Activated CD4-positive, alpha-beta T cell treated with anti-CD3 and anti-CD28 coated beads, Interleukin-2, amount 10 ng/mL, durations not matched to agents 7 days and 5 days (primary cell): ENCODE results near the gene KCNF1. TPM values are rescaled to one million over a fixed set of nuclear protein-coding genes. Genes with fewer than 3 reads are reported as not detected.

Experiments
- CTCF ChIA-PET: fragments of 350-600 bp; sonication (Branson Sonifier 250); formaldehyde crosslinking; loops from one replicate; lab custom pipeline; 2021; ENCODE audit warnings: antibody characterized with exemption; lab: Charles Lee
- POLR2A ChIA-PET: fragments of 350-600 bp; sonication (Branson Sonifier 250); formaldehyde crosslinking; loops from one replicate; lab custom pipeline; 2021; ENCODE audit warnings: antibody characterized with exemption; lab: Charles Lee
- DNase-seq: peaks from one replicate; pipeline ENCODE4 v3.0.0-alpha.2; 2020
- H3K27ac Mint-ChIP-seq: one replicate; pipeline ENCODE4 v1.8.0; 2021; ENCODE audit warnings: mild to moderate bottlenecking, moderate library complexity, mixed read lengths
- H3K27me3 Mint-ChIP-seq: one replicate; pipeline ENCODE4 v1.8.0; 2021; ENCODE audit warnings: mixed read lengths
- H3K36me3 Mint-ChIP-seq: one replicate; pipeline ENCODE4 v1.8.0; 2021; ENCODE audit warnings: low read depth, mixed read lengths
- H3K4me1 Mint-ChIP-seq: one replicate; pipeline ENCODE4 v1.8.0; 2021; ENCODE audit warnings: mixed read lengths
- H3K4me3 Mint-ChIP-seq: one replicate; pipeline ENCODE4 v1.8.0; 2021; ENCODE audit warnings: mild to moderate bottlenecking, moderate library complexity, mixed read lengths
- H3K9me3 Mint-ChIP-seq: one replicate; pipeline ENCODE4 v1.8.0; 2021; ENCODE audit warnings: mixed read lengths
- total RNA-seq, 2 experiments: library from RNA; stranded (reverse); gene quantifications; one replicate each; pipeline ENCODE4 v1.2.3, GENCODE V29; 2021

Gene KCNF1
- total RNA-seq, 2 experiments from 2014 or later, result not detected

- no peak overlapping the region for H3K27ac Mint-ChIP-seq
- H3K9me3 Mint-ChIP-seq, result peaks cover 3% of the 10 kb centered on the region
- no peak overlapping the region for H3K4me3 Mint-ChIP-seq
- H3K27me3 Mint-ChIP-seq, result peaks cover 13% of the 10 kb centered on the region
- POLR2A ChIA-PET, result no interaction called here
- CTCF ChIA-PET, result no interaction called here
- no peak for DNase-seq
- H3K4me1 Mint-ChIP-seq, result no peaks in the 10 kb centered on the region
- no peaks in the 10 kb centered on the region for H3K36me3 Mint-ChIP-seq
Measured at GRCh38 chr2:10932345-10933151, 20.8 kb downstream of the KCNF1 start.

GRCh38 chr2:10933700-10934225 lies 22.0 kb downstream of the KCNF1 start:
- POLR2A ChIA-PET, result no interaction called here
- Mint-ChIP-seq H3K27me3 (peaks cover 8% of the 10 kb centered on the region), H3K36me3 (no peaks in the 10 kb centered on the region), H3K27ac (no peak overlapping the region), H3K4me1 (no peaks in the 10 kb centered on the region), H3K9me3 (peaks cover 3% of the 10 kb centered on the region), H3K4me3 (no peak overlapping the region)
- no peak for DNase-seq
- CTCF ChIA-PET, result no interaction called here

GRCh38 chr2:10934308-10934978 lies 22.7 kb downstream of the KCNF1 start:
- Mint-ChIP-seq H3K9me3 (peaks cover 10% of the 10 kb centered on the region), H3K27me3 (peaks cover 4% of the 10 kb centered on the region), H3K4me1 (no peaks in the 10 kb centered on the region), H3K4me3 (no peak overlapping the region), H3K36me3 (no peaks in the 10 kb centered on the region), H3K27ac (no peak overlapping the region)
- DNase-seq, result no peak
- ChIA-PET CTCF (no interaction called here), POLR2A (no interaction called here)

DNA sequence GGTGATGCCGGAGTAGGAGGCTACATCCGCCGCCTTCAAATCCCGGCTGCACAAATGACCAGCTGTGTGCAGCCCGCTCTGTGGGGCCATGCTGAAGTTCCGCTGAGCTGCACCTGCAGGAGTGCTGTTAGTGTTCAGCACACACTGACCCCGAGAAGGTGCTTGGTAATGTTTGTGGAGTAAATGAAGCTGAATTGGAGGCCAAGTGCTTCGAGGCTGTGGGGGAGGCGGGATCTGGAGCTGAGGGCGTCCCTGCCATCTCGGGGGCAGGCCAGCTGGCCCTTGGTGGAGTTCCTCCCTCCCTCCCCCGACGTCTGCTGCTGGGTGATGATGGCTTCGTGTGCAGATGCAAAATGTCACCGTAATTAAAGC lies 23.2 kb downstream of the KCNF1 start:
- Mint-ChIP-seq H3K36me3 (no peaks in the 10 kb centered on the region), H3K4me3 (no peak overlapping the region), H3K4me1 (no peaks in the 10 kb centered on the region), H3K27ac (no peak overlapping the region), H3K9me3 (peaks cover 11% of the 10 kb centered on the region), H3K27me3 (peaks cover 4% of the 10 kb centered on the region)
- POLR2A ChIA-PET, result no interaction called here
- DNase-seq, result no peak
- CTCF ChIA-PET, result no interaction called here

DNA sequence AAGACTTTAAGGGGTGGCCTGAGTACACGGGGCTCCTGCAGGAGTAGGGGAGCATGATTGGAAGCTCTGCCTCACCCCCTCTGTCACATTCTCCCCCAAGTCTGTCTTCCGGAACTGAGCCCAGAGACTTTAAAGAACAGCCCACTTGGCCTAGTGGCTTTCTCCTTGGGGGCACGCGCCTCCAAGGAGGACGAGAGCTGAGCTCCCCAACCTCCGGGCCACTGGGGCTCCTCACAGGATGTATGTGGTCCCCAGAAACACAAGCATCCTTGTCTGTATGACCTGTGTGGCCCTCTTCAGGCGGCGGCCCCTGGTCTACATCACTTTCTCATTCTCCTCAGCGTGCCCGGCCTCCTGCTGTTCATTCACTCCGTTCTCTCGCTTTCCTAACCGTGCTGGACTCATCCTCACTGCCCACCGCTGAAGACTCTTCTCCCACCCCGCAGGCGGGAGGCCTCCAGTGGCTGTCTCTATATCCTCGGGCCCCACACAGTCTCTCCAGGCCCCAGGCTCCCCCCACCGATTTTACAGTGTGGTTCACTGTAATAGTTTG lies 23.7 kb downstream of the KCNF1 start:
- no peak for DNase-seq

GRCh38 chr2:10935953-10936942 lies 24.5 kb downstream of the KCNF1 start:
- H3K27ac Mint-ChIP-seq, result no peak overlapping the region
- H3K4me3 Mint-ChIP-seq, result no peak overlapping the region
- DNase-seq, result no peak
- peaks cover 15% of the 10 kb centered on the region for H3K9me3 Mint-ChIP-seq
- no peaks in the 10 kb centered on the region for H3K4me1 Mint-ChIP-seq
- no peaks in the 10 kb centered on the region for H3K36me3 Mint-ChIP-seq
- H3K27me3 Mint-ChIP-seq, result peaks cover 6% of the 10 kb centered on the region
- ChIA-PET CTCF (no interaction called here), POLR2A (no interaction called here)

More for the DNA sequence above, 23.7 kb downstream of the KCNF1 start:
- ChIA-PET POLR2A (no interaction called here), CTCF (no interaction called here)
- H3K4me3 Mint-ChIP-seq, result no peak overlapping the region
- peaks cover 2% of the 10 kb centered on the region for H3K27me3 Mint-ChIP-seq
- H3K4me1 Mint-ChIP-seq, result no peaks in the 10 kb centered on the region
- no peak overlapping the region for H3K27ac Mint-ChIP-seq
- H3K9me3 Mint-ChIP-seq, result peaks cover 15% of the 10 kb centered on the region
- H3K36me3 Mint-ChIP-seq, result no peaks in the 10 kb centered on the region

DNA sequence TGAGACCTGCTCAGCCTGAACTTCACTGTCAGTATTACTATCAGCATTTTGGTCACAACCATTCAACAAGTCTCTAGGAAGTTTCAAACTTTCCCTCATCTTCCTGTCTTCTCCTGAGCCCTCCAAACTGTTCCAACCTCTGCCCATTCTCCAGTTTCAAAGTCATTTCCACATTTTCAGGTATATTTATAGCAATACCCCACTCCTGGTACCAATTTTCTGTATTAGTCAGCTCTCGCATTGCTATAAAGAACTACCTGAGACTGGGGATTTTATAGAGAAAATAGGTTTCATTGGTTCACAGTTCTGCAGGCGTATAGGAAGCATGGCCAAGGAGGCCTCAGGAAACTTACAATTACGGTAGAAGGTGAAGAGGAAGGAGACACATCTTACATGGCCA lies 27.3 kb downstream of the KCNF1 start:
- POLR2A ChIA-PET, result no interaction called here
- no peaks in the 10 kb centered on the region for H3K4me1 Mint-ChIP-seq
- CTCF ChIA-PET, result no interaction called here
- no peak overlapping the region for H3K27ac Mint-ChIP-seq
- H3K27me3 Mint-ChIP-seq, result peaks cover 6% of the 10 kb centered on the region
- DNase-seq, result no peak
- H3K36me3 Mint-ChIP-seq, result no peaks in the 10 kb centered on the region
- no peak overlapping the region for H3K4me3 Mint-ChIP-seq
- peaks cover 15% of the 10 kb centered on the region for H3K9me3 Mint-ChIP-seq

- H3K9me3 Mint-ChIP-seq, result peaks cover 15% of the 10 kb centered on the region
- H3K4me3 Mint-ChIP-seq, result no peak overlapping the region
- H3K27ac Mint-ChIP-seq, result no peak overlapping the region
Measured at GRCh38 chr2:10940596-10940995, 28.9 kb downstream of the KCNF1 start.

DNA sequence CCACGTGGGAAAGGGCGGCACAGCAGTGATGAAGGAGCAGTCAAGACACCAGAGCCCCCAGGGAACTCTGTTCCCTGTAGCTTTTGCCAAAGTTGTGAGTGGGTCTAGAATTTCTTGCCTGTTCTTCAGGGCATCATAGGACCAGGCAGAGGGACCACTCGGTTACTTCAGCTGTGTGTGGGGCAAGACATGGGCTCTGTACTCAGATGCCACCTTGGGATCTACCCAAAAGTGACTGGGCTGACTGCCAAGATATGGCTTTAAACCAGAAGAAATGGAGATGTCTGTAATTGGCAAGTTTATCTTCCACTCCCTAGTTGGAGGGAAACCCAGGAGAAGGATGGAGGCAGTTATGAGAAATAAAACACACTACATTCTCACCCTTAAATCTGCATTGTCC lies 29.6 kb downstream of the KCNF1 start:
- no peak overlapping the region for H3K27ac Mint-ChIP-seq
- H3K4me1 Mint-ChIP-seq, result no peaks in the 10 kb centered on the region
- POLR2A ChIA-PET, result interaction anchor here (0.7 kb wide), 1 partner anchor 162 kb away, joined by 3 read pairs; no protein-coding TSS in a partner anchor
- DNase-seq, result no peak
- CTCF ChIA-PET, result no interaction called here
- peaks cover 9% of the 10 kb centered on the region for H3K27me3 Mint-ChIP-seq
- H3K9me3 Mint-ChIP-seq, result peaks cover 15% of the 10 kb centered on the region
- no peaks in the 10 kb centered on the region for H3K36me3 Mint-ChIP-seq
- H3K4me3 Mint-ChIP-seq, result no peak overlapping the region

More at GRCh38 chr2:10940596-10940995, 28.9 kb downstream of the KCNF1 start:
- H3K4me1 Mint-ChIP-seq, result no peaks in the 10 kb centered on the region
- DNase-seq, result no peak
- H3K27me3 Mint-ChIP-seq, result peaks cover 9% of the 10 kb centered on the region
- POLR2A ChIA-PET, result interaction anchor here (0.7 kb wide), 1 partner anchor 12 kb away, joined by 3 read pairs; no protein-coding TSS in a partner anchor
- H3K36me3 Mint-ChIP-seq, result no peaks in the 10 kb centered on the region
- CTCF ChIA-PET, result no interaction called here

GRCh38 chr2:10944799-10945198 lies 33.1 kb downstream of the KCNF1 start:
- H3K27me3 Mint-ChIP-seq, result peaks cover 21% of the 10 kb centered on the region
- no peak overlapping the region for H3K4me3 Mint-ChIP-seq
- no peak for DNase-seq
- no peaks in the 10 kb centered on the region for H3K4me1 Mint-ChIP-seq
- ChIA-PET CTCF (no interaction called here), POLR2A (no interaction called here)
- H3K36me3 Mint-ChIP-seq, result no peaks in the 10 kb centered on the region
- peaks cover 3% of the 10 kb centered on the region for H3K9me3 Mint-ChIP-seq
- no peak overlapping the region for H3K27ac Mint-ChIP-seq

DNA sequence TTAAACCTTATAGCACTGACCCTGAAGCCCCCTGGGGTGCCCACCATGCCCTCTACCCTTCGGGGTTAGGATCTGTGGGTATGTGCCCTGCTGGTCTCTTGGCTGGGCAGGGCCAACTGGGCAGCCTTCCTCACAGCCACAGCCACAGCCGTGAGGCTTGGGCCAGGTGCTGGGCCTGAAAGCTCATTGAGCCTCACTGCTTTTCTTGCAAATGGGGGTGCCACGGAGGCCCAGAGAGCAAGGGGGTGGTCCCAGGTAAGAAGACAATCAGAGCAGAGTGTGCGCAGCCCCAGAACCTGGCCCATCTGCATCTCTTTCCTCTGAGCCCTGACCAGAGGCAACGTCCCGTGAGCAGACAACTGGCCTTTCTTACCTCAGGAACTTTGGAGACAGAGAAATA lies 34.7 kb downstream of the KCNF1 start:
- H3K27me3 Mint-ChIP-seq, result peaks cover 25% of the 10 kb centered on the region
- H3K4me1 Mint-ChIP-seq, result no peaks in the 10 kb centered on the region
- H3K4me3 Mint-ChIP-seq, result no peak overlapping the region
- ChIA-PET CTCF (no interaction called here), POLR2A (no interaction called here)
- no peaks in the 10 kb centered on the region for H3K9me3 Mint-ChIP-seq
- H3K27ac Mint-ChIP-seq, result no peak overlapping the region
- H3K36me3 Mint-ChIP-seq, result no peaks in the 10 kb centered on the region
- no peak for DNase-seq

- no peak for DNase-seq
- Mint-ChIP-seq H3K4me3 (no peak overlapping the region), H3K9me3 (no peaks in the 10 kb centered on the region), H3K36me3 (no peaks in the 10 kb centered on the region), H3K4me1 (no peaks in the 10 kb centered on the region), H3K27me3 (peaks cover 25% of the 10 kb centered on the region), H3K27ac (no peak overlapping the region)
- POLR2A ChIA-PET, result no interaction called here
- CTCF ChIA-PET, result interaction anchor here (0.6 kb wide), 1 partner anchor 165 kb away, joined by 3 read pairs; no protein-coding TSS in a partner anchor
Measured at GRCh38 chr2:10947005-10947440, 35.3 kb downstream of the KCNF1 start.
